HepG2 (cell line): ENCODE measurements around the gene FSCN2. TPM values are rescaled to one million over a fixed set of nuclear protein-coding genes. Genes with fewer than 3 reads are reported as not detected.

Experiments
- AGO2 ChIP-seq: fragments of 200-400 bp; formaldehyde crosslinking; optimal IDR thresholded peaks from 2 replicates; pipeline ENCODE3; 2017; ENCODE audit warnings: mild to moderate bottlenecking, low read depth, low read length, moderate library complexity
- ATF2 ChIP-seq: sonication (generic); formaldehyde crosslinking; IDR thresholded peaks from 2 replicates; pipeline ENCODE4 v1.4.0; 2020; ENCODE audit warnings: missing genetic modification reagents
- DR1 ChIP-seq: sonication (generic); formaldehyde crosslinking; IDR thresholded peaks from 2 replicates; pipeline ENCODE4 v1.8.0; 2021; ENCODE audit warnings: mild to moderate bottlenecking, missing genetic modification reagents, inconsistent platforms
- EED ChIP-seq: sonication (generic); formaldehyde crosslinking; IDR thresholded peaks from 2 replicates; pipeline ENCODE4 v1.5.0; 2020; ENCODE audit warnings: mild to moderate bottlenecking, missing genetic modification reagents
- FOXK2 ChIP-seq: fragments of 450-650 bp; IDR thresholded peaks from 2 replicates; pipeline ENCODE4 v1.6.1; 2016
- GZF1 ChIP-seq: sonication (generic); formaldehyde crosslinking; IDR thresholded peaks from 2 replicates; pipeline ENCODE4 v1.5.1; 2020; ENCODE audit warnings: mild to moderate bottlenecking, missing genetic modification reagents
- MAFG ChIP-seq: sonication (generic); formaldehyde crosslinking; IDR thresholded peaks from 2 replicates; pipeline ENCODE4 v1.5.1; 2020; ENCODE audit warnings: mild to moderate bottlenecking, missing genetic modification reagents
- NFYC ChIP-seq: IDR thresholded peaks from 2 replicates; pipeline ENCODE4 v1.6.1; 2016; ENCODE audit warnings: missing genetic modification reagents, missing compliant biosample characterization
- SAFB2 ChIP-seq: sonication (generic); formaldehyde crosslinking; IDR thresholded peaks from 2 replicates; pipeline ENCODE4 v1.5.1; 2020; ENCODE audit warnings: missing genetic modification reagents, low read depth, mild to moderate bottlenecking, borderline replicate concordance
- SRF ChIP-seq: IDR thresholded peaks from 2 replicates; pipeline ENCODE4 v1.6.1; 2011; ENCODE audit warnings: mild to moderate bottlenecking, low read depth, low read length, moderate library complexity
- YEATS2 ChIP-seq: sonication (generic); formaldehyde crosslinking; IDR thresholded peaks from 2 replicates; pipeline ENCODE4 v1.4.0; 2020; ENCODE audit warnings: missing genetic modification reagents, borderline replicate concordance
- ZFP36L1 ChIP-seq: sonication (generic); formaldehyde crosslinking; IDR thresholded peaks from 2 replicates; pipeline ENCODE4 v1.8.0; 2022; ENCODE audit warnings: mild to moderate bottlenecking, missing genetic modification reagents, moderate library complexity
- ZFP62 ChIP-seq: sonication (generic); formaldehyde crosslinking; IDR thresholded peaks from 2 replicates; pipeline ENCODE4 v1.4.0; 2020; ENCODE audit warnings: missing genetic modification reagents
- ZNF205 ChIP-seq: IDR thresholded peaks from 2 replicates; pipeline ENCODE4 v1.6.1; 2018; ENCODE audit warnings: missing biosample characterization, missing genetic modification reagents
- ZNF414 ChIP-seq: sonication (generic); formaldehyde crosslinking; IDR thresholded peaks from 2 replicates; pipeline ENCODE4 v1.5.0; 2020; ENCODE audit warnings: missing genetic modification reagents
- ZNF605 ChIP-seq: sonication (generic); formaldehyde crosslinking; IDR thresholded peaks from 2 replicates; pipeline ENCODE4 v1.8.0; 2022; ENCODE audit warnings: mild to moderate bottlenecking, missing genetic modification reagents
- ZNF740 ChIP-seq: sonication (generic); formaldehyde crosslinking; IDR thresholded peaks from 2 replicates; pipeline ENCODE4 v1.4.0; 2020; ENCODE audit warnings: missing genetic modification reagents
- ZSCAN12 ChIP-seq: sonication (generic); formaldehyde crosslinking; IDR thresholded peaks from 2 replicates; pipeline ENCODE4 v1.9.0; 2021; ENCODE audit warnings: mild to moderate bottlenecking, missing genetic modification reagents
- ZSCAN20 ChIP-seq: sonication (generic); formaldehyde crosslinking; IDR thresholded peaks from 2 replicates; pipeline ENCODE4 v1.4.0; 2020; ENCODE audit warnings: missing genetic modification reagents, mild to moderate bottlenecking, borderline replicate concordance
- polyA plus RNA-seq, 8 experiments: library from polyadenylated mRNA; depleted of rRNA in 3 of 8; stranded (reverse) in 7 of 8; unstranded in 1 of 8; fragments of >200 nt; fragmentation: Illumina TruSeq in 4 of 8; extraction: Trizol in 4 of 8; gene quantifications; 2 replicates each; pipeline versions ENCODE4 v1.2.1 to v1.2.3, GENCODE V29; 2011 to 2016; ENCODE audit warnings: low read depth in 4 of 8, missing spikeins in 1 of 8, mixed read lengths in 1 of 8; ENCODE audit not compliant: insufficient read depth in 1 of 8
- total RNA-seq, 5 experiments: library from RNA; depleted of rRNA; stranded (reverse); fragments of >200 nt; fragmentation: Illumina TruSeq; extraction: Trizol; gene quantifications; 2 replicates each; pipeline ENCODE4 v1.2.3, GENCODE V29; 2016; ENCODE audit warnings: low read depth in 1 of 5
- TF ChIP-seq, protein P1 (sequence below): sonication (generic); formaldehyde crosslinking; IDR thresholded peaks from 2 replicates; pipeline ENCODE4 v1.4.0; 2020; ENCODE audit warnings: mild to moderate bottlenecking, missing genetic modification reagents
- TF ChIP-seq, protein P2 (sequence below): sonication (generic); formaldehyde crosslinking; IDR thresholded peaks from 2 replicates; pipeline ENCODE4 v1.8.1; 2023; ENCODE audit warnings: missing genetic modification reagents, inconsistent platforms, borderline replicate concordance

Gene FSCN2
- total and polyA plus RNA-seq, 2 of the 13 experiments (the other 11 are each of a cell fraction or from before 2014, with no cell fraction given) = 0.09 TPM; not detected in 1

DNA sequence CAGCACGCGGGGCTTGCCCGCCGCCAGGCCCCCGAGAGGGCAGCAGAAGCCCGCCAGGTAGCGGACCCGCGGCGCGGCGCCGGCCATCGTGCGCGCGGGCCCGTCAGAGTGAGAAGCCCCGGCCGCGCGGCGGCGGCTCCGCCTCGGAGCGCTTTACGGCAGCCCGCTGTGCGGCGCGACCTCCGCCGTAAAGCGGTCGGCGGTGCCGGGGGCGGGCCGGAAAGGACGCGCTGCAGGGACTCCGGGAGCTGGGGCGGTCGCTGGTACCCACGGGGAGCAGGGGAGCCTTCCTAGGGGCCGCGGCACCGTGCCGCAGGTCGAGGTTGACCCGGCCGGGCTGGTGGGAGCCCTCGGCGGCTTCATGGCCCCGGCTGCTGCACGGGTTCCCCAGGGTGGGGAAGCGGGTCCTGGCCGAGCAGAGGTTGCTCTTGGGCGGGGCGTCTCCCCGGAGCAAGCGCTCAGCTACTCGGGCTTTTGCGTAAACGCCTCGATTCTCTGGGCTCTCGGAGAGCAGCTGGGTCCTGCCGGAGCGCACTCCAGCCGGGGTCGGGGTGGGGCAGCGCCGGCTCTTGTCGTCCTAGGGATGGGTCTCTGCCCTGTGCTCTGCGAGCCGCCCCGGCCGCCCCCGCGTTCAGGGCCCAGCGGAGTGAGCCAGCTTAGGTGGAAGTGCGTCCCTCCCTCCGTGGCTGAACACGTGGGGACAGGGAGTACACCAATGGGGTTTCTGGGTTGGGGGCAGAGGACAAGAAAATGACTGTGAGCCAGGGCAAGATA lies 24.3 kb downstream of the FSCN2 start, which contains the start of gene FAAP100 (continued):
- TF ChIP-seq, protein P1, sequence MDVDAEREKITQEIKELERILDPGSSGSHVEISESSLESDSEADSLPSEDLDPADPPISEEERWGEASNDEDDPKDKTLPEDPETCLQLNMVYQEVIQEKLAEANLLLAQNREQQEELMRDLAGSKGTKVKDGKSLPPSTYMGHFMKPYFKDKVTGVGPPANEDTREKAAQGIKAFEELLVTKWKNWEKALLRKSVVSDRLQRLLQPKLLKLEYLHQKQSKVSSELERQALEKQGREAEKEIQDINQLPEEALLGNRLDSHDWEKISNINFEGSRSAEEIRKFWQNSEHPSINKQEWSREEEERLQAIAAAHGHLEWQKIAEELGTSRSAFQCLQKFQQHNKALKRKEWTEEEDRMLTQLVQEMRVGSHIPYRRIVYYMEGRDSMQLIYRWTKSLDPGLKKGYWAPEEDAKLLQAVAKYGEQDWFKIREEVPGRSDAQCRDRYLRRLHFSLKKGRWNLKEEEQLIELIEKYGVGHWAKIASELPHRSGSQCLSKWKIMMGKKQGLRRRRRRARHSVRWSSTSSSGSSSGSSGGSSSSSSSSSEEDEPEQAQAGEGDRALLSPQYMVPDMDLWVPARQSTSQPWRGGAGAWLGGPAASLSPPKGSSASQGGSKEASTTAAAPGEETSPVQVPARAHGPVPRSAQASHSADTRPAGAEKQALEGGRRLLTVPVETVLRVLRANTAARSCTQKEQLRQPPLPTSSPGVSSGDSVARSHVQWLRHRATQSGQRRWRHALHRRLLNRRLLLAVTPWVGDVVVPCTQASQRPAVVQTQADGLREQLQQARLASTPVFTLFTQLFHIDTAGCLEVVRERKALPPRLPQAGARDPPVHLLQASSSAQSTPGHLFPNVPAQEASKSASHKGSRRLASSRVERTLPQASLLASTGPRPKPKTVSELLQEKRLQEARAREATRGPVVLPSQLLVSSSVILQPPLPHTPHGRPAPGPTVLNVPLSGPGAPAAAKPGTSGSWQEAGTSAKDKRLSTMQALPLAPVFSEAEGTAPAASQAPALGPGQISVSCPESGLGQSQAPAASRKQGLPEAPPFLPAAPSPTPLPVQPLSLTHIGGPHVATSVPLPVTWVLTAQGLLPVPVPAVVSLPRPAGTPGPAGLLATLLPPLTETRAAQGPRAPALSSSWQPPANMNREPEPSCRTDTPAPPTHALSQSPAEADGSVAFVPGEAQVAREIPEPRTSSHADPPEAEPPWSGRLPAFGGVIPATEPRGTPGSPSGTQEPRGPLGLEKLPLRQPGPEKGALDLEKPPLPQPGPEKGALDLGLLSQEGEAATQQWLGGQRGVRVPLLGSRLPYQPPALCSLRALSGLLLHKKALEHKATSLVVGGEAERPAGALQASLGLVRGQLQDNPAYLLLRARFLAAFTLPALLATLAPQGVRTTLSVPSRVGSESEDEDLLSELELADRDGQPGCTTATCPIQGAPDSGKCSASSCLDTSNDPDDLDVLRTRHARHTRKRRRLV (CRISPR knock-in tag) = no peak; the same call in 1 of the 2 replicates
- 0 out of 2 replicates have a peak, but pooled peaks have one; percentile 17 for TF ChIP-seq MAFG (CRISPR knock-in tag)
- TF ChIP-seq ZSCAN12 (CRISPR knock-in tag) = no peak; the same call in 1 of the 2 replicates
- TF ChIP-seq ZNF414 = peak; percentile 42; the same call in 1 of the 2 replicates
- TF ChIP-seq SAFB2 (CRISPR knock-in tag) = peak; percentile 34; the same call in 1 of the 2 replicates
- no peak for TF ChIP-seq ATF2 (CRISPR knock-in tag)
- no peak for TF ChIP-seq SRF
- no peak for TF ChIP-seq FOXK2
- no peak for TF ChIP-seq ZNF205 (CRISPR knock-in tag)
- peak; percentile 57 for TF ChIP-seq YEATS2 (CRISPR knock-in tag)
- 0 out of 2 replicates have a peak, but pooled peaks have one; percentile 30 for TF ChIP-seq ZNF740 (CRISPR knock-in tag)
- TF ChIP-seq ZFP62 (CRISPR knock-in tag) = no peak
- peak; percentile 78 for TF ChIP-seq ZSCAN20 (CRISPR knock-in tag)
- TF ChIP-seq AGO2 = peak; percentile 91
- TF ChIP-seq, protein P2, sequence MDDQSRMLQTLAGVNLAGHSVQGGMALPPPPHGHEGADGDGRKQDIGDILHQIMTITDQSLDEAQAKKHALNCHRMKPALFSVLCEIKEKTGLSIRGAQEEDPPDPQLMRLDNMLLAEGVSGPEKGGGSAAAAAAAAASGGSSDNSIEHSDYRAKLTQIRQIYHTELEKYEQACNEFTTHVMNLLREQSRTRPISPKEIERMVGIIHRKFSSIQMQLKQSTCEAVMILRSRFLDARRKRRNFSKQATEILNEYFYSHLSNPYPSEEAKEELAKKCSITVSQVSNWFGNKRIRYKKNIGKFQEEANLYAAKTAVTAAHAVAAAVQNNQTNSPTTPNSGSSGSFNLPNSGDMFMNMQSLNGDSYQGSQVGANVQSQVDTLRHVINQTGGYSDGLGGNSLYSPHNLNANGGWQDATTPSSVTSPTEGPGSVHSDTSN (CRISPR knock-in tag) = 0 out of 2 replicates have a peak, but pooled peaks have one; percentile 22
- TF ChIP-seq ZFP36L1 (CRISPR knock-in tag) = peak; percentile 66
- peak; percentile 28; the same call in 1 of the 2 replicates for TF ChIP-seq NFYC
- no peak; the same call in none of the 2 replicates for TF ChIP-seq DR1 (CRISPR knock-in tag)
- TF ChIP-seq EED (CRISPR knock-in tag) = no peak; the same call in 1 of the 2 replicates
- 0 out of 2 replicates have a peak, but pooled peaks have one; percentile 19 for TF ChIP-seq GZF1 (CRISPR knock-in tag)
- peak; percentile 95 for TF ChIP-seq ZNF605
